MCF 10A (cell line): ENCODE measurements around the gene NRTN. TPM values are rescaled to one million over a fixed set of nuclear protein-coding genes. Genes with fewer than 3 reads are reported as not detected.
A peak's percentile ranks its signal among the peaks of the same experiment; 100 is the strongest.

ENCODE experiments used
- BruUV-seq: library from RNA; stranded (reverse); fragments of 400-500 nt; replicated peaks from 2 replicates; lab custom pipeline; 2021; lab: Mats Ljungman, UMichigan
- CTCF ChIA-PET: fragments of 300-600 bp; sonication (Branson Sonifier 250); formaldehyde crosslinking; extraction: SDS; loops from one replicate; lab custom pipeline; 2021; ENCODE audit warnings: antibody characterized with exemption, inconsistent platforms; lab: Yijun Ruan, JAX
- POLR2A ChIA-PET: fragments of 300-600, 350-650 bp; sonication (Branson Sonifier 250); formaldehyde crosslinking; extraction: SDS; loops from one replicate; lab custom pipeline; 2020; ENCODE audit warnings: antibody characterized with exemption, inconsistent platforms; lab: Yijun Ruan, JAX
- DNase-seq: peaks from one replicate; pipeline ENCODE4 v3.0.0-alpha.2; 2018; ENCODE audit not compliant: unreplicated experiment
- H3K27ac Mint-ChIP-seq: one replicate; pipeline ENCODE4 v1.8.0; 2022; ENCODE audit warnings: mild to moderate bottlenecking, low read depth, mixed read lengths; ENCODE audit not compliant: unreplicated experiment
- H3K27me3 Mint-ChIP-seq: one replicate; pipeline ENCODE4 v1.8.0; 2022; ENCODE audit warnings: mixed read lengths; ENCODE audit not compliant: insufficient read depth, unreplicated experiment
- H3K36me3 Mint-ChIP-seq: one replicate; pipeline ENCODE4 v1.8.0; 2022; ENCODE audit warnings: mild to moderate bottlenecking, moderate library complexity, mixed read lengths; ENCODE audit not compliant: insufficient read depth, unreplicated experiment
- H3K4me1 Mint-ChIP-seq: one replicate; pipeline ENCODE4 v1.8.0; 2022; ENCODE audit warnings: mixed read lengths; ENCODE audit not compliant: insufficient read depth, unreplicated experiment
- H3K4me3 Mint-ChIP-seq: one replicate; pipeline ENCODE4 v1.8.0; 2022; ENCODE audit warnings: mild to moderate bottlenecking, moderate library complexity, mixed read lengths; ENCODE audit not compliant: unreplicated experiment
- H3K9me3 Mint-ChIP-seq: one replicate; pipeline ENCODE4 v1.8.0; 2022; ENCODE audit warnings: mixed read lengths; ENCODE audit not compliant: unreplicated experiment
- CTCF ChIP-seq: fragments of 200-600 bp; IDR thresholded peaks from one replicate; pipeline ENCODE4 v1.8.0; 2022; ENCODE audit warnings: antibody characterized with exemption, mild to moderate bottlenecking; ENCODE audit not compliant: unreplicated experiment
- intact Hi-C: fragments of 100-400 bp; cut with micrococcal nuclease; formaldehyde crosslinking; loops from 2 replicates; pipeline ENCODE4 v1.14.1; 2022
- total RNA-seq: library from RNA; stranded (reverse); gene quantifications from 2 replicates; pipeline ENCODE4 v1.2.3, GENCODE V29; 2022

The NRTN gene
- total RNA-seq, 1 experiment from 2014 or later, result 0.75 TPM

GRCh38 chr19:5864725-5865486 is 60.0 kb downstream of the NRTN start:
- no peak overlapping the region for H3K27ac Mint-ChIP-seq
- intact Hi-C loops, result no loop called here
- POLR2A ChIA-PET, result interaction anchor here (0.7 kb wide), 1 partner anchor 43 kb away, joined by 3 read pairs; no protein-coding TSS in a partner anchor

GRCh38 chr19:5865772-5866171 is 60.9 kb downstream of the NRTN start:
- BruUV-seq, result no TSS peak
- Mint-ChIP-seq H3K27me3 (peaks cover 9% of the 10 kb centered on the region), H3K36me3 (peaks cover 2% of the 10 kb centered on the region), H3K27ac (no peak overlapping the region), H3K4me1 (no peaks in the 10 kb centered on the region), H3K9me3 (no peaks in the 10 kb centered on the region), H3K4me3 (no peak overlapping the region)
- ChIA-PET CTCF (no interaction called here), POLR2A (interaction anchor here (0.5 to 0.7 kb wide), 2 partner anchors 37 to 42 kb away, joined by 3 read pairs; no protein-coding TSS in a partner anchor)
- DNase-seq, result no peak
- TF ChIP-seq CTCF, result no peak
- intact Hi-C loops, result no loop called here

More at GRCh38 chr19:5864725-5865486, 60.0 kb downstream of the NRTN start:
- Mint-ChIP-seq H3K4me1 (no peaks in the 10 kb centered on the region), H3K9me3 (no peaks in the 10 kb centered on the region), H3K36me3 (no peaks in the 10 kb centered on the region), H3K4me3 (no peak overlapping the region), H3K27me3 (peaks cover 9% of the 10 kb centered on the region)
- CTCF ChIA-PET, result no interaction called here
- TF ChIP-seq CTCF, result peak; percentile 23
- DNase-seq, result no peak
- BruUV-seq, result no TSS peak

GRCh38 chr19:5867201-5868136 is 62.6 kb downstream of the NRTN start:
- TF ChIP-seq CTCF, result no peak
- Mint-ChIP-seq H3K4me3 (no peak overlapping the region), H3K36me3 (peaks cover 5% of the 10 kb centered on the region), H3K27ac (no peak overlapping the region), H3K4me1 (no peaks in the 10 kb centered on the region), H3K9me3 (no peaks in the 10 kb centered on the region), H3K27me3 (peaks cover 9% of the 10 kb centered on the region)
- POLR2A ChIA-PET, result no interaction called here
- CTCF ChIA-PET, result interaction anchor here (1.1 kb wide), 1 partner anchor 33 kb away, joined by 3 read pairs; no protein-coding TSS in a partner anchor
- BruUV-seq, result no TSS peak
- intact Hi-C loops, result no loop called here
- no peak for DNase-seq
